CD4-positive, alpha-beta T cell (primary cell): ENCODE results near the gene SYT13. TPM values are rescaled to one million over a fixed set of nuclear protein-coding genes. Genes with fewer than 3 reads are reported as not detected.
A peak's percentile ranks its signal among the peaks of the same experiment; 100 is the strongest.

Experiments used
- ATAC-seq: fragments of 200-7000 bp; cut with Tn5 transposase; one replicate; pipeline ENCODE4 v1.10.0; 2022; ENCODE audit warnings: mild to moderate bottlenecking; ENCODE audit not compliant: poor library complexity
- CTCF ChIA-PET: fragments of 350-600 bp; sonication (Branson Sonifier 250); formaldehyde crosslinking; loops from one replicate; lab custom pipeline; 2021; ENCODE audit warnings: antibody characterized with exemption, inconsistent platforms; lab: Charles Lee
- POLR2A ChIA-PET: fragments of 350-600 bp; sonication (Branson Sonifier 250); formaldehyde crosslinking; loops from one replicate; lab custom pipeline; 2021; ENCODE audit warnings: antibody characterized with exemption, inconsistent platforms; lab: Charles Lee
- DNase-seq, 14 experiments: peaks; one replicate each; pipeline ENCODE4 v3.0.0-alpha.2; 2013 to 2020; ENCODE audit warnings: mixed read lengths in 2 of 14
- H3K27ac ChIP-seq, 2 donors: one replicate each; pipeline versions ENCODE4 v1.5.1 to v1.7.0; 2013; ENCODE audit warnings: low read length in 2 of 2, low read depth in 1 of 2, mild to moderate bottlenecking in 1 of 2
- H3K27me3 ChIP-seq, 2 experiments: 1 replicate in 1 of 2; 2 replicates in 1 of 2; pipeline versions ENCODE4 v1.6.1 to v1.7.0; 2013; ENCODE audit warnings: low read length in 2 of 2, control low read depth in 1 of 2, mild to moderate bottlenecking in 1 of 2, moderate library complexity in 1 of 2; ENCODE audit not compliant: insufficient read depth in 2 of 2, control insufficient read depth in 1 of 2
- H3K36me3 ChIP-seq: one replicate; pipeline ENCODE4 v1.6.1; 2013; ENCODE audit warnings: low read length, control low read depth; ENCODE audit not compliant: insufficient read depth
- H3K4me1 ChIP-seq: one replicate; pipeline ENCODE4 v1.6.1; 2013; ENCODE audit warnings: low read length, control low read depth; ENCODE audit not compliant: insufficient read depth
- H3K4me3 ChIP-seq: one replicate; pipeline ENCODE4 v1.5.1; 2013; ENCODE audit warnings: mild to moderate bottlenecking, low read length, moderate library complexity
- H3K9me3 ChIP-seq, 2 experiments: 1 replicate in 1 of 2; 2 replicates in 1 of 2; pipeline versions ENCODE4 v1.6.1 to v1.7.0; 2013; ENCODE audit warnings: low read length in 2 of 2, mild to moderate bottlenecking in 2 of 2, control low read depth in 1 of 2, moderate library complexity in 1 of 2; ENCODE audit not compliant: control insufficient read depth in 1 of 2, insufficient read depth in 1 of 2
- H3K27ac Mint-ChIP-seq: one replicate; pipeline ENCODE4 v1.8.0; 2020; ENCODE audit warnings: mixed read lengths
- H3K27me3 Mint-ChIP-seq: one replicate; pipeline ENCODE4 v1.8.0; 2021; ENCODE audit warnings: mixed read lengths
- H3K36me3 Mint-ChIP-seq: one replicate; pipeline ENCODE4 v1.8.0; 2021; ENCODE audit warnings: low read depth, mixed read lengths
- H3K4me1 Mint-ChIP-seq: one replicate; pipeline ENCODE4 v1.8.0; 2021; ENCODE audit warnings: low read depth, mixed read lengths
- H3K4me3 Mint-ChIP-seq: one replicate; pipeline ENCODE4 v1.8.0; 2020; ENCODE audit warnings: mild to moderate bottlenecking, mixed read lengths
- H3K9me3 Mint-ChIP-seq: one replicate; pipeline ENCODE4 v1.8.0; 2020; ENCODE audit warnings: mixed read lengths
- intact Hi-C, 2 experiments: fragments of 100-400 bp; cut with DNase I in 1 of 2; cut with micrococcal nuclease in 1 of 2; formaldehyde crosslinking; loops; one replicate each; pipeline versions ENCODE4 v1.15.1 to v1.9.0; 2023 to 2025; cut with DNase I, micrococcal nuclease
- total RNA-seq, 174 experiments: library from RNA in 2 of 174; stranded (reverse) in 2 of 174; gene quantifications; one replicate each; pipeline ENCODE4 v1.2.3 and lab custom pipeline; 2021 to 2026
- TF ChIP-seq, protein P1 (sequence below): fragments of 200-600 bp; IDR thresholded peaks from one replicate; pipeline ENCODE4 v1.8.0; 2022; ENCODE audit warnings: antibody characterized with exemption, mild to moderate bottlenecking

The SYT13 gene
- total RNA-seq, 2 experiments from 2014 or later: not detected

DNA sequence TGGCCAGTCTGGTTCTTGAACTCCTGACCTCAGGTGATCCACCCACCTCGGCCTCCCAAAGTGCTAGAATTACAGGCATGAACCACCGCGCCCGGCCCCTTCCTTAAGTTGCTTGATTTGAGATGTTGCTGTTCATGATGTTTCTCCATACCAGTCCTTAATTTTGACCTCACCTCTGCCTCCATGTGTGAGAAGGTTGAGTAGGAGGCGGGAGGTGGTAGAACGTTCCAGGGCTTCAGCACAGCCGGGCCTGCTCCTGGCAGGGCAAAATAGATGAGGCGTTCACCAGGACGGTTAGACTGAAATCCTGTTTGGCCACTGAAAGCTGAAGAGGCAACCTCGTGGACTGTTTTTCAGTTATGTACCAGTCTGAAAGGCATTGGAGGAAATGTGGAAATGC, 48.3 kb upstream of the SYT13 start:
- Histone ChIP-seq H3K27me3 (no peaks in the 10 kb centered on the region), H3K36me3 (no peaks in the 10 kb centered on the region), H3K4me1 (peaks cover 3% of the 10 kb centered on the region), H3K27ac (no peak overlapping the region), H3K4me3 (no peak overlapping the region), H3K9me3 (no peaks in the 10 kb centered on the region)
- H3K4me3 Mint-ChIP-seq: no peak overlapping the region
- H3K9me3 Mint-ChIP-seq: no peaks in the 10 kb centered on the region
- ATAC-seq (no peak), DNase-seq (no peak)
- TF ChIP-seq, protein P1, sequence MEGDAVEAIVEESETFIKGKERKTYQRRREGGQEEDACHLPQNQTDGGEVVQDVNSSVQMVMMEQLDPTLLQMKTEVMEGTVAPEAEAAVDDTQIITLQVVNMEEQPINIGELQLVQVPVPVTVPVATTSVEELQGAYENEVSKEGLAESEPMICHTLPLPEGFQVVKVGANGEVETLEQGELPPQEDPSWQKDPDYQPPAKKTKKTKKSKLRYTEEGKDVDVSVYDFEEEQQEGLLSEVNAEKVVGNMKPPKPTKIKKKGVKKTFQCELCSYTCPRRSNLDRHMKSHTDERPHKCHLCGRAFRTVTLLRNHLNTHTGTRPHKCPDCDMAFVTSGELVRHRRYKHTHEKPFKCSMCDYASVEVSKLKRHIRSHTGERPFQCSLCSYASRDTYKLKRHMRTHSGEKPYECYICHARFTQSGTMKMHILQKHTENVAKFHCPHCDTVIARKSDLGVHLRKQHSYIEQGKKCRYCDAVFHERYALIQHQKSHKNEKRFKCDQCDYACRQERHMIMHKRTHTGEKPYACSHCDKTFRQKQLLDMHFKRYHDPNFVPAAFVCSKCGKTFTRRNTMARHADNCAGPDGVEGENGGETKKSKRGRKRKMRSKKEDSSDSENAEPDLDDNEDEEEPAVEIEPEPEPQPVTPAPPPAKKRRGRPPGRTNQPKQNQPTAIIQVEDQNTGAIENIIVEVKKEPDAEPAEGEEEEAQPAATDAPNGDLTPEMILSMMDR: no peak
- H3K27ac Mint-ChIP-seq: no peak overlapping the region
- ChIA-PET CTCF (interaction anchor here (1.8 kb wide), 1 partner anchor 224 kb away, joined by 6 read pairs; no protein-coding TSS in a partner anchor), POLR2A (no interaction called here)
- H3K27me3 Mint-ChIP-seq: peaks cover 9% of the 10 kb centered on the region
- no peaks in the 10 kb centered on the region for H3K36me3 Mint-ChIP-seq
- intact Hi-C loops: loop anchor here (5.0 to 10.0 kb wide), 2 partner anchors 397 to 720 kb away; no protein-coding TSS in a partner anchor
- peaks cover 2% of the 10 kb centered on the region for H3K4me1 Mint-ChIP-seq

DNA sequence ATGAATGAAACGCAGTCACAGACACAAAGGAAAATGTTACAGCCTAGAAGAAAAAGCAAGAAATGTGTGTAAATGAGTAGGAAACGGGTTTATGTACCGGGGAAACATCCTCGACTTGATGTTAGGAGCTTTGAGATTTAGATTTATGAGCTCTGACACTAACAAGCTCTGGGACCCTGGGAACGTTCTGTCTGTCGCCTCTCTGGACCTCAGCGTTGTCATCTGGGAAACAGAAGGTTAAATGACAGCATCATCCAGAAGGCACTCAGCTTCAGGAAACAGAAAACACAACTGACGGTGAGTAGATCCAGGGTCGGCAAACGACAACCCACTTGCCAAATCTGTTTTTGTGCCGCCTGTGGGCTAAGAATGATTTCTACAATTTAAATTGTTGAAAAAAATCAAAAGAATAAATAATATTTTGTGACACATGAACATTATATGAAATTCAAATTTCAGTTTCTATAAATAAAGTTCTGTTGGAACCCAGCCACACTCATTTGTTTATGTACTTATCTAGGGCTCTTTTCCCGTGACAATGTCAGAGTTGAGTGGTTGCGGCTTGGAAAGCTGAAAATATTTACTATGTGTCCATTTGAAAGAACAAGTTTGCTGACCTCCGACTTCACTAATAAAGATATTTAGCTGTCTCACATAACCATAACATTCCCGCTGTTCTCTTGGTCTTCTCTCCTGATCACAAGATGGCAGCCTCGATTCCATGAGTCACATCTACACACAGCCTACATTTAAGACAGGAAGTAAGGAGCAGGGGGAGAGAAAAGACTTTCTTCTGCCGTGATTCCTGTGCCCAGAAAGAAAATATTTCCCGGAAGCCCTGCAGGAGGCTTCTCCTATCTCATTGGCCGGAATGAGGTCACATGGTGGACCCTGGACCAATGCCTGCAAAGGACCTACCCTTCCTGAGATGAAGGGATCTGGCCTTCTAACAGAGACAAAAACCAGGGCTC, 47.1 kb upstream of the SYT13 start:
- H3K4me3 ChIP-seq: no peak overlapping the region
- H3K27ac Mint-ChIP-seq: no peak overlapping the region
- no peaks in the 10 kb centered on the region for H3K27me3 ChIP-seq
- POLR2A ChIA-PET: interaction anchor here (0.6 kb wide), 1 partner anchor 20 kb away, joined by 3 read pairs; no protein-coding TSS in a partner anchor
- no peaks in the 10 kb centered on the region for H3K36me3 ChIP-seq
- H3K27me3 Mint-ChIP-seq: peaks cover 9% of the 10 kb centered on the region
- DNase-seq (peak in 2 of 14 experiments; percentile 4 to 13), ATAC-seq (no peak)
- H3K27ac ChIP-seq: no peak overlapping the region
- CTCF ChIA-PET: interaction anchor here (1.8 kb wide), 1 partner anchor 223 kb away, joined by 6 read pairs; no protein-coding TSS in a partner anchor
- no peak overlapping the region for H3K4me3 Mint-ChIP-seq
- H3K9me3 Mint-ChIP-seq: no peaks in the 10 kb centered on the region
- H3K4me1 Mint-ChIP-seq: no peaks in the 10 kb centered on the region
- intact Hi-C loops: loop anchor here (5.0 to 10.0 kb wide), 2 partner anchors 396 to 718 kb away; no protein-coding TSS in a partner anchor
- TF ChIP-seq, protein P1: no peak
- H3K9me3 ChIP-seq: no peaks in the 10 kb centered on the region
- peaks cover 3% of the 10 kb centered on the region for H3K4me1 ChIP-seq
- no peaks in the 10 kb centered on the region for H3K36me3 Mint-ChIP-seq

DNA sequence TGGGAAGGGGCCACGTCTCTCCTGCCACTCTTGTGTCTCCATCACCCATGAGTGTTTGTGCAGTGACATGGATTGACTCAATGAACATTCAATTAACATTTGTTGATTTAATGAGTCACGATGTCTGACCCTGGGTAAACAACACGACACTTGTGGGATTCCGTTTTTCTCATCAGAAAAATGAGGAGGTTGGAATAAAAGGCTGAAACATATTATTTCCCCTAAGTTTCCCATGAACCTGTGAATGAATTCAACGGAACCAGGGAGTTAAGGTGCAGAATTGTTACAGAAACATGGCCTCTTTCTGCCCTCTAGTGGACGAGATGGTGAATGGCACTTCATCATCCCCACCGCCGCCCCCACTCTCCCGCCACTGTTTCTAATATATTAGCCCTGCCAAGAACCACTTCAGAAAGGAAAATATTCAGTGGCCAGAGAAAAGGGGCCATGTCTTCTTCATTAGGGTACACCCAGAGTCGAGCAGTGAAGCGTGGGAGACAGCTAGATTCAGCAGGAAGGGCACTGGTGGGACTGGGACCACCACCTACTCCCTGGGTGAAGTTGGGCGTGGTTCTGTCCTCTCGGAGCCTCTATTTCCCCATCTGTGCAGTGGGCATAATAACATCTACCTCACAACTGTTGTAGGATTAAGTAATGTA, 46.3 kb upstream of the SYT13 start:
- Histone ChIP-seq H3K4me1 (peaks cover 3% of the 10 kb centered on the region), H3K4me3 (no peak overlapping the region), H3K36me3 (no peaks in the 10 kb centered on the region), H3K27ac (no peak overlapping the region), H3K27me3 (no peaks in the 10 kb centered on the region), H3K9me3 (peaks cover 0 to 1% of the 10 kb centered on the region in 2 experiments)
- no peaks in the 10 kb centered on the region for H3K4me1 Mint-ChIP-seq
- ChIA-PET POLR2A (interaction anchor here (0.6 kb wide), 1 partner anchor 19 kb away, joined by 3 read pairs; no protein-coding TSS in a partner anchor), CTCF (interaction anchor here (1.8 kb wide), 1 partner anchor 222 kb away, joined by 6 read pairs; no protein-coding TSS in a partner anchor)
- no peak overlapping the region for H3K27ac Mint-ChIP-seq
- TF ChIP-seq, protein P1: peak; percentile 93
- H3K27me3 Mint-ChIP-seq: peaks cover 13% of the 10 kb centered on the region
- no peaks in the 10 kb centered on the region for H3K9me3 Mint-ChIP-seq
- no peak overlapping the region for H3K4me3 Mint-ChIP-seq
- DNase-seq: peak in 10 of 14 experiments; percentile 14 to 72 (median 34)
- intact Hi-C loops: loop anchor here (1.0 to 10.0 kb wide), 3 partner anchors 222 to 718 kb away; no protein-coding TSS in a partner anchor
- peak; percentile 58 for ATAC-seq
- H3K36me3 Mint-ChIP-seq: no peaks in the 10 kb centered on the region
